WI38 (cell line): ENCODE measurements around the gene ZC2HC1B.
"Not testable (repeated sequence)": the region's sequence is repeated elsewhere in the genome, so short reads cannot be mapped to it uniquely, and the experiment has no call there.

Source experiments
- H3K4me3 ChIP-seq: 2 replicates; pipeline ENCODE4 v1.5.1; 2011; ENCODE audit warnings: low read depth, mild to moderate bottlenecking, control low read depth, low read length
- CTCF ChIP-seq: IDR thresholded peaks from 2 replicates; pipeline ENCODE4 v1.5.1; 2012; ENCODE audit warnings: low read depth, mild to moderate bottlenecking, control low read depth, low read length

ZC2HC1B gene

GRCh38 chr6:143845033-143845432 lies 19.2 kb upstream of the ZC2HC1B start:
- H3K4me3 ChIP-seq: no peak overlapping the region
- no peak for TF ChIP-seq CTCF

GRCh38 chr6:143851706-143852105 lies 12.6 kb upstream of the ZC2HC1B start:
- H3K4me3 ChIP-seq: not testable (repeated sequence)

GRCh38 chr6:143855057-143855456 lies 9.2 kb upstream of the ZC2HC1B start:
- not testable (repeated sequence) for H3K4me3 ChIP-seq

GRCh38 chr6:143856762-143857161 lies 7.5 kb upstream of the ZC2HC1B start:
- not testable (repeated sequence) for H3K4me3 ChIP-seq

- no peak for TF ChIP-seq CTCF
- H3K4me3 ChIP-seq: no peak overlapping the region
Measured at GRCh38 chr6:143857651-143858050, 6.6 kb upstream of the ZC2HC1B start.

GRCh38 chr6:143859891-143860660 lies 4.2 kb upstream of the ZC2HC1B start:
- TF ChIP-seq CTCF: no peak
- no peak overlapping the region for H3K4me3 ChIP-seq

- H3K4me3 ChIP-seq: no peak overlapping the region
- no peak for TF ChIP-seq CTCF
Measured at GRCh38 chr6:143863771-143864170, 503 bp upstream of the ZC2HC1B start.

GRCh38 chr6:143867236-143867635 lies 3.0 kb downstream of the ZC2HC1B start:
- TF ChIP-seq CTCF: no peak
- H3K4me3 ChIP-seq: no peak overlapping the region

- not testable (repeated sequence) for H3K4me3 ChIP-seq
Measured at GRCh38 chr6:143868808-143869207, 4.5 kb downstream of the ZC2HC1B start.

- H3K4me3 ChIP-seq: not testable (repeated sequence)
Measured at GRCh38 chr6:143871202-143871730, 7.0 kb downstream of the ZC2HC1B start.
